Neural cell (in vitro differentiated cells): Measurements from ENCODE around the gene RPS15. TPM values are rescaled to one million over a fixed set of nuclear protein-coding genes. Genes with fewer than 3 reads are reported as not detected.

ENCODE experiments used
- H2AFZ ChIP-seq: fragments of 200-600, 300-800 bp; sonication (generic), shearing (Covaris generic); 2 replicates; pipeline ENCODE4 v1.6.0; 2014; ENCODE audit warnings: low read depth, mild to moderate bottlenecking, antibody characterized with exemption, low read length, moderate library complexity
- H3F3A ChIP-seq: fragments of 200-600 bp; shearing (Covaris generic); 2 replicates; pipeline ENCODE4 v1.6.1; 2016; ENCODE audit warnings: mild to moderate bottlenecking, moderate library complexity, mixed read lengths, antibody characterized with exemption, low read length; ENCODE audit not compliant: insufficient read depth, poor library complexity, severe bottlenecking
- H3K27ac ChIP-seq: fragments of 200-600, 300-800 bp; sonication (generic), shearing (Covaris generic); 2 replicates; pipeline ENCODE4 v1.5.1; 2014; ENCODE audit warnings: mild to moderate bottlenecking, low read length, moderate library complexity
- H3K27me3 ChIP-seq: fragments of 300-800, 200-600 bp; sonication (generic), shearing (Covaris generic); 2 replicates; pipeline ENCODE4 v1.6.0; 2014; ENCODE audit warnings: mild to moderate bottlenecking, low read depth, low read length, moderate library complexity; ENCODE audit not compliant: insufficient read depth
- H3K36me3 ChIP-seq: fragments of 300-800, 200-600 bp; sonication (generic), shearing (Covaris generic); 2 replicates; pipeline ENCODE4 v1.5.1; 2014; ENCODE audit warnings: mild to moderate bottlenecking, antibody characterized with exemption, low read length, moderate library complexity; ENCODE audit not compliant: insufficient read depth
- H3K4me2 ChIP-seq: fragments of 300-800, 200-600 bp; sonication (generic), shearing (Covaris generic); 2 replicates; pipeline ENCODE4 v1.6.0; 2014; ENCODE audit warnings: mild to moderate bottlenecking, low read length
- H3K4me3 ChIP-seq: fragments of 300-800, 200-600 bp; sonication (generic), shearing (Covaris generic); 2 replicates; pipeline ENCODE4 v1.5.1; 2014; ENCODE audit warnings: mild to moderate bottlenecking, low read length, moderate library complexity
- H3K79me2 ChIP-seq: fragments of 200-600 bp; shearing (Covaris generic); replicated peaks from 2 replicates; pipeline ENCODE4 v1.6.0; 2014; ENCODE audit warnings: mild to moderate bottlenecking, low read length, moderate library complexity; ENCODE audit not compliant: insufficient read depth
- H3K9ac ChIP-seq: fragments of 300-800, 200-600 bp; sonication (generic), shearing (Covaris generic); 2 replicates; pipeline ENCODE4 v1.6.1; 2016; ENCODE audit warnings: mild to moderate bottlenecking, low read length, mixed read lengths
- H3K9me2 ChIP-seq: fragments of 200-600 bp; shearing (Covaris generic); 2 replicates; pipeline ENCODE4 v1.6.1; 2016; ENCODE audit warnings: mild to moderate bottlenecking, low read length, mixed read lengths; ENCODE audit not compliant: insufficient read depth
- H3K9me3 ChIP-seq: fragments of 200-600, 300-800 bp; sonication (generic), shearing (Covaris generic); 2 replicates; pipeline ENCODE4 v1.6.1; 2016; ENCODE audit warnings: mild to moderate bottlenecking, mixed run types, low read length, moderate library complexity, mixed read lengths
- H4K20me1 ChIP-seq: fragments of 200-600 bp; shearing (Covaris generic); 2 replicates; pipeline ENCODE4 v1.6.1; 2016; ENCODE audit warnings: mild to moderate bottlenecking, mixed run types; ENCODE audit not compliant: insufficient read depth
- EP300 ChIP-seq: fragments of 450-650 bp; conservative IDR thresholded peaks from 2 replicates; pipeline ENCODE4 v1.6.1; 2014; ENCODE audit warnings: antibody characterized with exemption, mild to moderate bottlenecking, moderate library complexity; ENCODE audit not compliant: poor library complexity, severe bottlenecking
- EZH2 ChIP-seq: fragments of 200-600, 300-800 bp; shearing (Covaris generic), sonication (generic); IDR thresholded peaks from 2 replicates; pipeline ENCODE4 v1.6.1; 2014; ENCODE audit warnings: antibody characterized with exemption, low read length, borderline replicate concordance, mild to moderate bottlenecking; ENCODE audit not compliant: insufficient read depth, poor library complexity, severe bottlenecking
- MXI1 ChIP-seq: fragments of 450-650 bp; conservative IDR thresholded peaks from 2 replicates; pipeline ENCODE4 v1.6.1; 2014; ENCODE audit warnings: antibody characterized with exemption, mild to moderate bottlenecking; ENCODE audit not compliant: poor library complexity, severe bottlenecking
- POLR2AphosphoS5 ChIP-seq: IDR thresholded peaks from 2 replicates; pipeline ENCODE4 v1.6.1; 2012
- RAD21 ChIP-seq: fragments of 450-650 bp; conservative IDR thresholded peaks from 2 replicates; pipeline ENCODE4 v1.6.1; 2014; ENCODE audit warnings: antibody characterized with exemption, mild to moderate bottlenecking, moderate library complexity
- SMC3 ChIP-seq: fragments of 450-650 bp; conservative IDR thresholded peaks from 2 replicates; pipeline ENCODE4 v1.6.1; 2014; ENCODE audit warnings: antibody characterized with exemption, mild to moderate bottlenecking, moderate library complexity; ENCODE audit not compliant: poor library complexity
- TAF1 ChIP-seq: IDR thresholded peaks from 2 replicates; pipeline ENCODE4 v1.6.1; 2012; ENCODE audit warnings: low read depth
- polyA plus RNA-seq: library from polyadenylated mRNA; depleted of rRNA; stranded (reverse); fragments of >200 nt; gene quantifications from 2 replicates; pipeline ENCODE4 v1.2.3, GENCODE V29; 2014
- TF ChIP-seq, protein P1 (sequence below): fragments of 450-650 bp; IDR thresholded peaks from 2 replicates; pipeline ENCODE4 v1.5.1; 2014; ENCODE audit warnings: antibody characterized with exemption, mild to moderate bottlenecking, moderate library complexity; ENCODE audit not compliant: poor library complexity, severe bottlenecking
- TF ChIP-seq, protein P2 (sequence below): IDR thresholded peaks from 2 replicates; pipeline ENCODE4 v1.6.1; 2012; ENCODE audit warnings: borderline replicate concordance

The RPS15 gene
- polyA plus RNA-seq, 1 donor from 2014 or later, result 591 TPM

DNA sequence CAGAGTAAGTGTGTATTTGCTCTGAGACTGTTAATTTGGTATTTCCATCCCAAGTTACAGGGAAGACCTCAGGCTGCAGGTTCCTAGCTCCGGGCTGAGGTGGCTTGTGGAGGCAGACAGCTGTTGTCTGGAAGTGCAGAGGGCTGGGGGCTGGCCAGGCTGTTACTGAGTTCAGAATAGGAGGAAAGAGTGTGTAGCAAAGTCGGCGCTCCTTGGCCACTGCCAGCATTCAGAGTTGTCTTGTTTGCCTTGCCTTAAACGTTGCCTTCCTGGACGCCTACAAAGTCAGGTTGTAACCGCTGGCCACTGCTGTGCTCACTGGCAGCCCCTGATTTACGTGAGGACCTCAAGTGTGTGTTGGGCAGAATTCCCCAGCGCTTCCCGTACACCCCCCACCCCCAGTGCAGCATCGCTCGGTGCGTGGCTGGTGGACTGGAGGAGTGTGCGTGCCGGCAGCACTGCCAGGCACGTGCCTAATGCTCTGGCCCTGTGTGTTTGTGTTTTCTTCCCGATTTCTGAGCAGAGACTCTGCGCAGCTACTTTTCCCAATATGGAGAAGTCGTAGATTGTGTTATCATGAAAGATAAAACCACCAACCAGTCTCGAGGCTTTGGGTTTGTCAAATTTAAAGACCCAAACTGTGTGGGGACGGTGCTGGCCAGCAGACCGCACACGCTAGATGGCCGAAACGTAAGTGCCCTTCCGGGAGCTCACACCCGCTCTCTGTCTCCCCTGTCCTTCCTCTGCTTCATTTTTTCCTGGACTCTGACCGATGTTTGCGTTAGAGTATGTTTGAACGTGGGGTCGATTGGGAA, 20.3 kb upstream of the RPS15 start:
- Histone ChIP-seq H3K9me2 (no peaks in the 10 kb centered on the region), H3K9me3 (no peaks in the 10 kb centered on the region), H3K36me3 (no peaks in the 10 kb centered on the region), H3K9ac (no peak overlapping the region), H3K4me2 (no peak overlapping the region), H2AFZ (no peak overlapping the region), H4K20me1 (no peaks in the 10 kb centered on the region), H3K27me3 (no peaks in the 10 kb centered on the region), H3K27ac (no peak overlapping the region), H3K4me3 (no peak overlapping the region), H3K79me2 (peaks cover 43% of the 10 kb centered on the region), H3F3A (no peaks in the 10 kb centered on the region)
- TF ChIP-seq TAF1, result no peak
- no peak for TF ChIP-seq SMC3
- TF ChIP-seq RAD21, result no peak
- TF ChIP-seq POLR2AphosphoS5, result no peak
- no peak for TF ChIP-seq EP300
- TF ChIP-seq, protein P1, sequence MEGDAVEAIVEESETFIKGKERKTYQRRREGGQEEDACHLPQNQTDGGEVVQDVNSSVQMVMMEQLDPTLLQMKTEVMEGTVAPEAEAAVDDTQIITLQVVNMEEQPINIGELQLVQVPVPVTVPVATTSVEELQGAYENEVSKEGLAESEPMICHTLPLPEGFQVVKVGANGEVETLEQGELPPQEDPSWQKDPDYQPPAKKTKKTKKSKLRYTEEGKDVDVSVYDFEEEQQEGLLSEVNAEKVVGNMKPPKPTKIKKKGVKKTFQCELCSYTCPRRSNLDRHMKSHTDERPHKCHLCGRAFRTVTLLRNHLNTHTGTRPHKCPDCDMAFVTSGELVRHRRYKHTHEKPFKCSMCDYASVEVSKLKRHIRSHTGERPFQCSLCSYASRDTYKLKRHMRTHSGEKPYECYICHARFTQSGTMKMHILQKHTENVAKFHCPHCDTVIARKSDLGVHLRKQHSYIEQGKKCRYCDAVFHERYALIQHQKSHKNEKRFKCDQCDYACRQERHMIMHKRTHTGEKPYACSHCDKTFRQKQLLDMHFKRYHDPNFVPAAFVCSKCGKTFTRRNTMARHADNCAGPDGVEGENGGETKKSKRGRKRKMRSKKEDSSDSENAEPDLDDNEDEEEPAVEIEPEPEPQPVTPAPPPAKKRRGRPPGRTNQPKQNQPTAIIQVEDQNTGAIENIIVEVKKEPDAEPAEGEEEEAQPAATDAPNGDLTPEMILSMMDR, result no peak
- no peak for TF ChIP-seq EZH2
- TF ChIP-seq, protein P2, sequence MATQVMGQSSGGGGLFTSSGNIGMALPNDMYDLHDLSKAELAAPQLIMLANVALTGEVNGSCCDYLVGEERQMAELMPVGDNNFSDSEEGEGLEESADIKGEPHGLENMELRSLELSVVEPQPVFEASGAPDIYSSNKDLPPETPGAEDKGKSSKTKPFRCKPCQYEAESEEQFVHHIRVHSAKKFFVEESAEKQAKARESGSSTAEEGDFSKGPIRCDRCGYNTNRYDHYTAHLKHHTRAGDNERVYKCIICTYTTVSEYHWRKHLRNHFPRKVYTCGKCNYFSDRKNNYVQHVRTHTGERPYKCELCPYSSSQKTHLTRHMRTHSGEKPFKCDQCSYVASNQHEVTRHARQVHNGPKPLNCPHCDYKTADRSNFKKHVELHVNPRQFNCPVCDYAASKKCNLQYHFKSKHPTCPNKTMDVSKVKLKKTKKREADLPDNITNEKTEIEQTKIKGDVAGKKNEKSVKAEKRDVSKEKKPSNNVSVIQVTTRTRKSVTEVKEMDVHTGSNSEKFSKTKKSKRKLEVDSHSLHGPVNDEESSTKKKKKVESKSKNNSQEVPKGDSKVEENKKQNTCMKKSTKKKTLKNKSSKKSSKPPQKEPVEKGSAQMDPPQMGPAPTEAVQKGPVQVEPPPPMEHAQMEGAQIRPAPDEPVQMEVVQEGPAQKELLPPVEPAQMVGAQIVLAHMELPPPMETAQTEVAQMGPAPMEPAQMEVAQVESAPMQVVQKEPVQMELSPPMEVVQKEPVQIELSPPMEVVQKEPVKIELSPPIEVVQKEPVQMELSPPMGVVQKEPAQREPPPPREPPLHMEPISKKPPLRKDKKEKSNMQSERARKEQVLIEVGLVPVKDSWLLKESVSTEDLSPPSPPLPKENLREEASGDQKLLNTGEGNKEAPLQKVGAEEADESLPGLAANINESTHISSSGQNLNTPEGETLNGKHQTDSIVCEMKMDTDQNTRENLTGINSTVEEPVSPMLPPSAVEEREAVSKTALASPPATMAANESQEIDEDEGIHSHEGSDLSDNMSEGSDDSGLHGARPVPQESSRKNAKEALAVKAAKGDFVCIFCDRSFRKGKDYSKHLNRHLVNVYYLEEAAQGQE, result no peak
- no peak for TF ChIP-seq MXI1

GRCh38 chr19:1418496-1418775, 19.8 kb upstream of the RPS15 start:
- no peaks in the 10 kb centered on the region for H3K9me3 ChIP-seq
- TF ChIP-seq SMC3 (no peak), MXI1 (no peak)
- TF ChIP-seq, protein P1, result no peak
- TF ChIP-seq, protein P2, result no peak
- peaks cover 37% of the 10 kb centered on the region for H3K79me2 ChIP-seq
- no peaks in the 10 kb centered on the region for H3K9me2 ChIP-seq
- no peaks in the 10 kb centered on the region for H3K36me3 ChIP-seq
- no peaks in the 10 kb centered on the region for H3K27me3 ChIP-seq
- no peaks in the 10 kb centered on the region for H3F3A ChIP-seq
- no peaks in the 10 kb centered on the region for H4K20me1 ChIP-seq
- H3K27ac ChIP-seq, result no peak overlapping the region
- no peak overlapping the region for H3K4me3 ChIP-seq
- no peak overlapping the region for H2AFZ ChIP-seq
- H3K9ac ChIP-seq, result no peak overlapping the region
- H3K4me2 ChIP-seq, result no peak overlapping the region
